Sigmoid colon (tissue), 7 donors: ENCODE measurements around the gene TLR6. TPM values are rescaled to one million over a fixed set of nuclear protein-coding genes. Genes with fewer than 3 reads are reported as not detected.

ENCODE experiments used
- DNase-seq: peaks from one replicate; pipeline ENCODE4 v3.0.0-alpha.2; 2019
- H3K27ac ChIP-seq, 4 donors: fragments of 200-600 bp; sonication (generic); one replicate each; pipeline ENCODE4 v1.5.1; 2016 to 2019; ENCODE audit warnings: mild to moderate bottlenecking in 1 of 4
- H3K27me3 ChIP-seq, 3 donors: fragments of 200-600 bp; sonication (generic); one replicate each; pipeline ENCODE4 v1.5.1; 2019; ENCODE audit warnings: mild to moderate bottlenecking in 1 of 3
- H3K36me3 ChIP-seq, 4 donors: fragments of 200-600 bp; sonication (generic); one replicate each; pipeline ENCODE4 v1.5.1; 2016 to 2019
- H3K4me1 ChIP-seq, 4 donors: fragments of 200-600 bp; sonication (generic); one replicate each; pipeline ENCODE4 v1.5.1; 2017 to 2019
- H3K4me3 ChIP-seq, 4 donors: fragments of 200-600 bp; sonication (generic); one replicate each; pipeline ENCODE4 v1.5.1; 2017 to 2019; ENCODE audit warnings: mild to moderate bottlenecking in 2 of 4, moderate library complexity in 1 of 4
- H3K9me3 ChIP-seq, 4 donors: fragments of 200-600 bp in 3 of 4; sonication (generic) in 3 of 4; one replicate each; pipeline versions ENCODE4 v1.5.1 to v1.6.1; 2013 to 2019
- CTCF ChIP-seq, 4 experiments: fragments of 450-650 bp in 3 of 4; fragments of 200-600 bp in 1 of 4; IDR thresholded peaks; one replicate each; pipeline ENCODE4 v1.5.1; 2016 to 2019; ENCODE audit warnings: antibody characterized with exemption in 4 of 4, mild to moderate bottlenecking in 3 of 4, moderate library complexity in 2 of 4
- EP300 ChIP-seq, 4 donors: sonication (generic); formaldehyde crosslinking; IDR thresholded peaks; one replicate each; pipeline ENCODE4 v1.6.1; 2017; ENCODE audit warnings: antibody characterized with exemption in 4 of 4
- POLR2A ChIP-seq, 2 donors: fragments of 450-650 bp; IDR thresholded peaks; one replicate each; pipeline ENCODE4 v1.6.1; 2016; ENCODE audit warnings: antibody characterized with exemption in 2 of 2, mild to moderate bottlenecking in 2 of 2, moderate library complexity in 2 of 2
- POLR2AphosphoS5 ChIP-seq, 4 donors: sonication (generic); formaldehyde crosslinking; IDR thresholded peaks; one replicate each; pipeline ENCODE4 v1.6.1; 2017; ENCODE audit warnings: antibody characterized with exemption in 4 of 4
- WGBS, 2 donors: extraction: QIAGEN DNeasy Blood & Tissue Kit; methylation state at CpG; one replicate each; pipeline ENCODE4 v1.1.7; 2013; 5-methylcytosine and 5-hydroxymethylcytosine counted together
- intact Hi-C: fragments of 100-400 bp; cut with DNase I; formaldehyde crosslinking; loops from one replicate; pipeline ENCODE4 v1.15.1; 2023
- polyA plus RNA-seq, 3 donors: library from polyadenylated mRNA; stranded (reverse); fragments of 200-250 nt; gene quantifications; one replicate each; pipeline ENCODE4 v1.2.3, GENCODE V29; 2013
- total RNA-seq, 4 donors: library from RNA; depleted of rRNA; stranded (reverse); fragments of >200 nt; gene quantifications; one replicate each; pipeline ENCODE4 v1.1.0, GENCODE V29; 2016
- donor health status: healthy with polysubstance abuse.
- donor health status: Bipolar disorder and iron deficiency.
- donor health status: healthy.

Gene TLR6
- total and polyA plus RNA-seq, 7 donors, result 0.60 to 4.1 (median 2.5) TPM

DNA sequence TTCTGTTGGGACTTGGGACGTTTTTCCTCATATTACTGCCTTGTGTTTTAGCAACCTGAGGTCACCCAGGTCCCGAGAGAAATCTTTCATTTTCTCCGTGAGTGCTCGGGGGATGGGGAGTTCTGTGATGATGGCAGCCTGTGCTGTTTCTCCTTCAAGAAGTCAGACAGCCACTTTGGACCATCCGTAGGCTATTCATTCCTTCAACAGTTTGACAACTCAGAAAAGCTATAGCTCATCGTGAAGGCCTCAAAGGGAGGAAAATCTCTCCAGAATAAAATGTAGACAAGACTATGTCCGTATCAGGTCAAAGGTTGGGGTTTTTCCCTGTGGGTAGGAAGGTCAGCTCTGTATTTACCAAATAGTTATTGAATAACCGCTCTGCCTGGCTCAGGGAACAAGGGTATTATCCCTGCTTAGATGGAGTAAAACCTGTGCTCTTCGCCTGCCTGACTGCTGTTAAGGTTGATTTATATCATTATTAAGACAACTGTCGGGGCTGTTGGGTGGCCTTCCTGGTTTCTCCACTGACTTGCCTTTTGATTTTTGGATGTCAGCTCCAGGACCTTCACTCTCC is 47.6 kb upstream of the TLR6 start:
- 18 to 65% methylated on average over 10 of the region's 10 CpGs for WGBS, 2 donors
- TF ChIP-seq POLR2AphosphoS5 (IDR thresholded peaks at IDR 0.05), result no peak
- no peak for TF ChIP-seq POLR2A (IDR thresholded peaks at IDR 0.05)
- Histone ChIP-seq H3K9me3 (no peaks in the 10 kb centered on the region), H3K4me1 (peaks cover 0 to 34% (median 15%) of the 10 kb centered on the region in 4 donors), H3K27me3 (no peaks in the 10 kb centered on the region), H3K27ac (peak overlapping the region in 3 of 4 donors; percentile 2 to 54 (median 54)), H3K4me3 (no peak overlapping the region), H3K36me3 (peaks cover 18 to 56% (median 25%) of the 10 kb centered on the region in 4 donors)
- intact Hi-C loops, result loop anchor here (5.0 kb wide), 1 partner anchor 278 kb away; the partner anchor contains the start of gene WDR19
- no peak for DNase-seq

DNA sequence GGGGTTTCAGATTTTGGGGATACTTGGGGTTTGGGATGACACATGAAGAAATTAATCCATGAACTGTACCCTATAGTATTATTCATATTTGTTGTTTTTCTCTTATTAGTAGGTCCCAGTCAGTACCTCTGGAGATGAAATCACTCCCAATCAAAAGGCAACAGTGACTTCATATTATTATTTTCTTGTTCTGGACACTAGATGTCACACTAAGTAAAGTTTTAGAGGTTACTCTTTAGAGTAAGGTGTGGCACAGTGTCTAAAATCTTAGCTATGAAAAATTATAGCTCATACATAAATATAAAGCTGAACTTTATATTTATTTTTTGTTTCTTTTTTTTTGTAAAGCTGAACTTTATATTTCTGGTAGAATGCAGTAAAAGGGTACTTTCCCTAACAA is 46.1 kb upstream of the TLR6 start:
- TF ChIP-seq POLR2A (IDR thresholded peaks at IDR 0.05) (no peak), CTCF (IDR thresholded peaks at IDR 0.05) (peak in 3 of 4 experiments; percentile 16 to 44 (median 25)), POLR2AphosphoS5 (IDR thresholded peaks at IDR 0.05) (no peak), EP300 (IDR thresholded peaks at IDR 0.05) (no peak)
- H3K27me3 ChIP-seq, result no peaks in the 10 kb centered on the region
- H3K27ac ChIP-seq, result peak overlapping the region in 2 of 4 donors; percentile 32 to 54
- intact Hi-C loops, result loop anchor here (1.0 to 5.0 kb wide), 2 partner anchors 233 to 280 kb away; partner anchors contain the start of gene WDR19
- H3K36me3 ChIP-seq, result peaks cover 10 to 42% (median 16%) of the 10 kb centered on the region in 4 donors
- no peak for DNase-seq
- H3K4me3 ChIP-seq, result no peak overlapping the region
- H3K4me1 ChIP-seq, result peaks cover 0 to 40% (median 17%) of the 10 kb centered on the region in 4 donors
- H3K9me3 ChIP-seq, result no peaks in the 10 kb centered on the region

GRCh38 chr4:38902221-38902620 is 45.6 kb upstream of the TLR6 start:
- H3K27ac ChIP-seq, result peak overlapping the region in 1 of 4 donors; percentile 10
- WGBS, 2 donors, result 84 to 93% methylated on average over 5 of the region's 5 CpGs
- H3K36me3 ChIP-seq, result peaks cover 5 to 38% (median 15%) of the 10 kb centered on the region in 4 donors
- DNase-seq, result no peak
- TF ChIP-seq POLR2A (IDR thresholded peaks at IDR 0.05) (no peak), EP300 (IDR thresholded peaks at IDR 0.05) (no peak), CTCF (IDR thresholded peaks at IDR 0.05) (no peak), POLR2AphosphoS5 (IDR thresholded peaks at IDR 0.05) (no peak)
- H3K9me3 ChIP-seq, result no peaks in the 10 kb centered on the region
- no peak overlapping the region for H3K4me3 ChIP-seq
- intact Hi-C loops, result loop anchor here (5.0 kb wide), 1 partner anchor 280 kb away; the partner anchor contains the start of gene WDR19
- H3K4me1 ChIP-seq, result peaks cover 0 to 45% (median 21%) of the 10 kb centered on the region in 4 donors
- H3K27me3 ChIP-seq, result no peaks in the 10 kb centered on the region

- no peaks in the 10 kb centered on the region for H3K27me3 ChIP-seq
- H3K4me3 ChIP-seq, result no peak overlapping the region
- no peak overlapping the region for H3K27ac ChIP-seq
- no peaks in the 10 kb centered on the region for H3K9me3 ChIP-seq
- intact Hi-C loops, result no loop called here
- TF ChIP-seq EP300 (IDR thresholded peaks at IDR 0.05) (no peak), POLR2A (IDR thresholded peaks at IDR 0.05) (no peak), CTCF (IDR thresholded peaks at IDR 0.05) (no peak), POLR2AphosphoS5 (IDR thresholded peaks at IDR 0.05) (no peak)
- no peak for DNase-seq
- 90 to 95% methylated on average over 7 of the region's 7 CpGs for WGBS, 2 donors
- peaks cover 0 to 21% (median 14%) of the 10 kb centered on the region in 4 donors for H3K4me1 ChIP-seq
- peaks cover 0 to 51% (median 9%) of the 10 kb centered on the region in 4 donors for H3K36me3 ChIP-seq
Measured at GRCh38 chr4:38898245-38898644, 41.6 kb upstream of the TLR6 start.

- H3K9me3 ChIP-seq, result no peaks in the 10 kb centered on the region
- peaks cover 0 to 58% (median 10%) of the 10 kb centered on the region in 4 donors for H3K36me3 ChIP-seq
- H3K4me3 ChIP-seq, result no peak overlapping the region
- no peaks in the 10 kb centered on the region for H3K27me3 ChIP-seq
- no peak overlapping the region for H3K27ac ChIP-seq
- H3K4me1 ChIP-seq, result peaks cover 0 to 23% (median 15%) of the 10 kb centered on the region in 4 donors
- TF ChIP-seq POLR2A (IDR thresholded peaks at IDR 0.05) (no peak), EP300 (IDR thresholded peaks at IDR 0.05) (no peak), POLR2AphosphoS5 (IDR thresholded peaks at IDR 0.05) (no peak), CTCF (IDR thresholded peaks at IDR 0.05) (no peak)
- WGBS, 2 donors, result 88 to 94% methylated on average over 1 of the region's 1 CpG
- intact Hi-C loops, result no loop called here
- DNase-seq, result no peak
Measured at GRCh38 chr4:38896940-38897339, 40.3 kb upstream of the TLR6 start.
